GM12878 (cell line): ENCODE results near the gene KANTR. TPM values are rescaled to one million over a fixed set of nuclear protein-coding genes. Genes with fewer than 3 reads are reported as not detected.

Experiments used
- ATAC-seq: fragments of 200-7000 bp; cut with Tn5 transposase; 3 replicates; pipeline ENCODE4 v1.9.1; 2020; ENCODE audit warnings: mild to moderate bottlenecking, moderate library complexity
- BruUV-seq: library from RNA; stranded (reverse); fragments of 400-500 nt; replicated peaks from 2 replicates; lab custom pipeline; 2021; lab: Mats Ljungman, UMichigan
- CTCF ChIA-PET: fragments of 300-600 bp; sonication (Branson Sonifier 250); formaldehyde crosslinking; extraction: SDS; loops from one replicate; lab custom pipeline; 2021; ENCODE audit warnings: inconsistent platforms; lab: Yijun Ruan, JAX
- POLR2A ChIA-PET: fragments of 350-600 bp; formaldehyde crosslinking; extraction: SDS; loops from one replicate; lab custom pipeline; 2021; ENCODE audit warnings: inconsistent platforms; lab: Charles Lee
- RAD21 ChIA-PET: fragments of 300-600 bp; sonication (Branson Sonifier 250); formaldehyde crosslinking; loops from one replicate; lab custom pipeline; 2023; ENCODE audit warnings: antibody characterized with exemption; ENCODE audit not compliant: unreplicated experiment; lab: Charles Lee
- SMC1A ChIA-PET: fragments of 300-600 bp; sonication (Branson Sonifier 250); formaldehyde crosslinking; loops from one replicate; lab custom pipeline; 2023; ENCODE audit not compliant: unreplicated experiment, uncharacterized antibody; lab: Charles Lee
- DNase-seq: peaks from one replicate; pipeline ENCODE4 v3.0.0-alpha.2; 2011; ENCODE audit warnings: low read depth, low spot score
- FAIRE-seq: peaks from 3 replicates; lab custom pipeline; 2011; peaks lifted over from hg19 to GRCh38; lab: Jason Lieb, UNC
- H2AFZ ChIP-seq: 2 replicates; pipeline ENCODE4 v1.6.0; 2011; ENCODE audit warnings: low read depth, low read length, control low read depth; ENCODE audit not compliant: control insufficient read depth
- H3K27ac ChIP-seq: 2 replicates; pipeline ENCODE4 v1.5.1; 2011; ENCODE audit warnings: control low read depth; ENCODE audit not compliant: control insufficient read depth, insufficient read depth
- H3K27me3 ChIP-seq, 2 experiments: replicated peaks in 1 of 2; 2 replicates each; pipeline versions ENCODE4 v1.6.0 to v1.6.1; 2011; ENCODE audit warnings: low read length in 1 of 2; ENCODE audit not compliant: control insufficient read depth in 2 of 2, insufficient read depth in 2 of 2
- H3K36me3 ChIP-seq, 2 experiments: 2 replicates each; pipeline ENCODE4 v1.5.1; 2011; ENCODE audit warnings: low read length in 1 of 2; ENCODE audit not compliant: control insufficient read depth in 2 of 2, insufficient read depth in 2 of 2
- H3K4me1 ChIP-seq: 2 replicates; pipeline ENCODE4 v1.6.1; 2011; ENCODE audit warnings: mild to moderate bottlenecking, low read length, moderate library complexity, mixed read lengths; ENCODE audit not compliant: control insufficient read depth, insufficient read depth
- H3K4me2 ChIP-seq: 2 replicates; pipeline ENCODE4 v1.6.0; 2011; ENCODE audit warnings: control low read depth; ENCODE audit not compliant: control insufficient read depth, insufficient read depth
- H3K4me3 ChIP-seq: fragments of 200-600 bp; sonication (generic); 2 replicates; pipeline ENCODE4 v1.5.1; 2016
- H3K79me2 ChIP-seq: 2 replicates; pipeline ENCODE4 v1.6.0; 2011; ENCODE audit warnings: low read length; ENCODE audit not compliant: control insufficient read depth, insufficient read depth
- H3K9ac ChIP-seq: 2 replicates; pipeline ENCODE4 v1.8.0; 2011; ENCODE audit warnings: low read length, control low read depth, mixed read lengths; ENCODE audit not compliant: control insufficient read depth, insufficient read depth
- H3K9me3 ChIP-seq: replicated peaks from 3 replicates; pipeline ENCODE4 v1.5.1; 2011; ENCODE audit warnings: mild to moderate bottlenecking, low read length; ENCODE audit not compliant: control insufficient read depth, insufficient read depth
- H4K20me1 ChIP-seq: 2 replicates; pipeline ENCODE4 v1.6.0; 2011; ENCODE audit not compliant: control insufficient read depth, insufficient read depth
- CREB1 ChIP-seq: IDR thresholded peaks from 2 replicates; pipeline ENCODE4 v1.6.1; 2012; ENCODE audit warnings: low read depth, mild to moderate bottlenecking, inconsistent platforms
- HDGF ChIP-seq: fragments of 450-650 bp; IDR thresholded peaks from 2 replicates; pipeline ENCODE4 v1.6.1; 2016; ENCODE audit warnings: antibody characterized with exemption
- POLR2A ChIP-seq: IDR thresholded peaks from 2 replicates; pipeline ENCODE4 v1.6.1; 2011; ENCODE audit warnings: low read depth, mild to moderate bottlenecking, low read length
- SMARCA5 ChIP-seq: fragments of 450-650 bp; IDR thresholded peaks from 2 replicates; pipeline ENCODE4 v1.6.1; 2017; ENCODE audit warnings: mild to moderate bottlenecking
- WGBS: methylation state at CpG from one replicate; pipeline ENCODE4 v1.1.6; 2016; ENCODE audit warnings: low lambda C conversion rate; ENCODE audit not compliant: insufficient replicate concordance, insufficient coverage; ENCODE audit errors: missing lambda C conversion rate; 5-methylcytosine and 5-hydroxymethylcytosine counted together
- in situ Hi-C: fragments of 300-500 bp; cut with MboI; formaldehyde crosslinking; loops from 9 replicates; pipeline ENCODE4 v1.14.3; 2018; ENCODE audit warnings: mixed read lengths
- intact Hi-C: fragments of 100-400 bp; cut with micrococcal nuclease; formaldehyde crosslinking; loops from one replicate; pipeline ENCODE4 v1.14.2; 2022; ENCODE audit not compliant: unreplicated experiment
- polyA plus RNA-seq, 11 experiments: library from polyadenylated mRNA; depleted of rRNA in 4 of 11; unstranded in 6 of 11; stranded (reverse) in 5 of 11; fragments of >200 nt; fragmentation: Nextera tagmentation in 4 of 11; fragmentation: Illumina TruSeq in 1 of 11; extraction: Ambion mirVana in 4 of 11; extraction: Trizol in 1 of 11; gene quantifications; 1 replicate in 1 of 11; 2 replicates in 10 of 11; pipeline versions ENCODE4 v1.2.1 to v1.2.3, GENCODE V29; 2011 to 2016; ENCODE audit warnings: inconsistent platforms in 2 of 11, missing spikeins in 2 of 11, low read depth in 1 of 11
- total RNA-seq, 4 experiments: library from RNA; depleted of rRNA in 3 of 4; stranded (reverse); fragments of >200 nt in 3 of 4; fragmentation: Illumina TruSeq in 1 of 4; extraction: Trizol in 1 of 4; gene quantifications; 2 replicates each; pipeline versions ENCODE4 v1.2.1 to v1.2.3, GENCODE V29; 2013 to 2021
- TF ChIP-seq, protein P1 (sequence below): fragments of 450-650 bp; IDR thresholded peaks from 2 replicates; pipeline ENCODE4 v1.6.1; 2014; ENCODE audit warnings: mild to moderate bottlenecking
- TF ChIP-seq, protein P2 (sequence below): fragments of 150-350 bp; IDR thresholded peaks from 2 replicates; pipeline ENCODE4 v1.6.1; 2014; ENCODE audit warnings: mild to moderate bottlenecking, low read depth, low read length
- TF ChIP-seq, protein P3 (sequence below): IDR thresholded peaks from 2 replicates; pipeline ENCODE4 v1.6.1; 2012; ENCODE audit warnings: low read depth, low read length, improper control_type of control experiment

The KANTR gene
- total and polyA plus RNA-seq, 10 of the 15 experiments (the other 5 are each of a cell fraction or from before 2014, with no cell fraction given) = 1.00 to 14.8 (median 5.5) TPM

DNA sequence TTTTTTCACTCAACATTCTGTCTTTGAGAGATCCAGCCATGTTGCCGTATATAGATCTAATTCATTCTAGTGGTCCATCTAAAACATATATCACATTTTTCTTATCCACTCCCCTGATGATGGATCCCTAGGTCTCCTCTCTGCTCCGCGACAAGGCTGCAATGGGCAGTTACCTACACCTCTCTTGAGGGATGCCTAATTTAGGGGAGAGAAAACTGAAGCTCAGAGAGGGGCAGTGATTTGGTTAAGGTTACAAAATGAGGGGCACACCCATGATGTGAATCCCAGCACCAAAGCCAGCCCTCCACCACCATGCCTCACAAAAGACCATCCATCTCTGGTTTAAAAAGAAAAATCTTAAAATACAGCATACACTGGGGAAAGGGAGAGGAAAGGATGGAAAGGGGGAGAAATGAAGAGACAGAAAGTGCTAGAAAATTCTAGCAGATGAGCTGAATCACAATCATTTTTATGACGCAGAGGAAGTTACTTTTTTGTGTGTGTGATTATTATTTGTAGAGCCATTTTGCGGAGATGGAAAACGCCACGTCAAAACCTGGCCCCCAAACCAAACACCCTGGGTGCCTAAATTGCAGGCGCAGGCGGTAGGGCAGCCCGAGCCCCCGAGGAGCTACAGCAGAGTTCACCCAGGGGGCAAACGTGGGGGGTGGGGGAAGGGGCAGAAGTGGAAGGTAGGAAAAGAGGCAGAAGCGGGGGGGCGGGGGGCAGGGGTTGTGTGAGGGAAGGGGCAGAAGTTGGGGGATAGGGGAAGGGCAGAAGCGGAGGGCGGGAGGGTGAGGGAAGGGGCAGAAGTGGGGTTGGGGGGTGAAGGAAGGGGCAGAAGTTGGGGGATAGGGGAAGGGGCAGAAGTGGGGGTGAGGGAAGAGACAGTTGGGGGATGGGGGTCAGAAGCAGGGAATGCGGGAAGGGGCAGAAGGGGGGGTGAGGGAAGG, 13.0 kb upstream of the KANTR start:
- Histone ChIP-seq H4K20me1 (no peaks in the 10 kb centered on the region), H2AFZ (no peak overlapping the region), H3K9me3 (no peaks in the 10 kb centered on the region), H3K27me3 (no peaks in the 10 kb centered on the region), H3K36me3 (peaks cover 0 to 3% of the 10 kb centered on the region in 2 experiments; a peak in 1 of 4 replicates), H3K9ac (no peak overlapping the region), H3K79me2 (peaks cover 6% of the 10 kb centered on the region), H3K4me1 (no peaks in the 10 kb centered on the region), H3K4me3 (no peak overlapping the region), H3K4me2 (no peak overlapping the region), H3K27ac (no peak overlapping the region)
- no TSS peak for BruUV-seq
- WGBS = 45% methylated on average over 12 of the region's 17 CpGs
- TF ChIP-seq POLR2A = no peak
- 0 out of 2 replicates have a peak, but pooled peaks have one; percentile 13 for TF ChIP-seq CREB1
- TF ChIP-seq, protein P1, sequence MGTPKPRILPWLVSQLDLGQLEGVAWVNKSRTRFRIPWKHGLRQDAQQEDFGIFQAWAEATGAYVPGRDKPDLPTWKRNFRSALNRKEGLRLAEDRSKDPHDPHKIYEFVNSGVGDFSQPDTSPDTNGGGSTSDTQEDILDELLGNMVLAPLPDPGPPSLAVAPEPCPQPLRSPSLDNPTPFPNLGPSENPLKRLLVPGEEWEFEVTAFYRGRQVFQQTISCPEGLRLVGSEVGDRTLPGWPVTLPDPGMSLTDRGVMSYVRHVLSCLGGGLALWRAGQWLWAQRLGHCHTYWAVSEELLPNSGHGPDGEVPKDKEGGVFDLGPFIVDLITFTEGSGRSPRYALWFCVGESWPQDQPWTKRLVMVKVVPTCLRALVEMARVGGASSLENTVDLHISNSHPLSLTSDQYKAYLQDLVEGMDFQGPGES = no peak
- no peak for TF ChIP-seq HDGF
- no peak for TF ChIP-seq SMARCA5
- TF ChIP-seq, protein P2, sequence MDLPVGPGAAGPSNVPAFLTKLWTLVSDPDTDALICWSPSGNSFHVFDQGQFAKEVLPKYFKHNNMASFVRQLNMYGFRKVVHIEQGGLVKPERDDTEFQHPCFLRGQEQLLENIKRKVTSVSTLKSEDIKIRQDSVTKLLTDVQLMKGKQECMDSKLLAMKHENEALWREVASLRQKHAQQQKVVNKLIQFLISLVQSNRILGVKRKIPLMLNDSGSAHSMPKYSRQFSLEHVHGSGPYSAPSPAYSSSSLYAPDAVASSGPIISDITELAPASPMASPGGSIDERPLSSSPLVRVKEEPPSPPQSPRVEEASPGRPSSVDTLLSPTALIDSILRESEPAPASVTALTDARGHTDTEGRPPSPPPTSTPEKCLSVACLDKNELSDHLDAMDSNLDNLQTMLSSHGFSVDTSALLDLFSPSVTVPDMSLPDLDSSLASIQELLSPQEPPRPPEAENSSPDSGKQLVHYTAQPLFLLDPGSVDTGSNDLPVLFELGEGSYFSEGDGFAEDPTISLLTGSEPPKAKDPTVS = peak; percentile 83
- TF ChIP-seq, protein P3, sequence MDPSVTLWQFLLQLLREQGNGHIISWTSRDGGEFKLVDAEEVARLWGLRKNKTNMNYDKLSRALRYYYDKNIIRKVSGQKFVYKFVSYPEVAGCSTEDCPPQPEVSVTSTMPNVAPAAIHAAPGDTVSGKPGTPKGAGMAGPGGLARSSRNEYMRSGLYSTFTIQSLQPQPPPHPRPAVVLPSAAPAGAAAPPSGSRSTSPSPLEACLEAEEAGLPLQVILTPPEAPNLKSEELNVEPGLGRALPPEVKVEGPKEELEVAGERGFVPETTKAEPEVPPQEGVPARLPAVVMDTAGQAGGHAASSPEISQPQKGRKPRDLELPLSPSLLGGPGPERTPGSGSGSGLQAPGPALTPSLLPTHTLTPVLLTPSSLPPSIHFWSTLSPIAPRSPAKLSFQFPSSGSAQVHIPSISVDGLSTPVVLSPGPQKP = no peak
- intact Hi-C loops = no loop called here
- DNase-seq (no peak), ATAC-seq (no peak), FAIRE-seq (no peak)
- ChIA-PET POLR2A (no interaction called here), RAD21 (no interaction called here), CTCF (interaction anchor here (0.9 kb wide), 1 partner anchor 7 kb away, joined by 3 read pairs; no protein-coding TSS in a partner anchor), SMC1A (no interaction called here)
- in situ Hi-C loops = no loop called here
